Neural progenitor cell (in vitro differentiated cells): ENCODE data around the gene PRRX1.

Experiments
- EZH2 ChIP-seq: fragments of 200-600 bp; sonication (generic); IDR thresholded peaks from 2 replicates; pipeline ENCODE4 v1.6.1; 2017; ENCODE audit warnings: antibody characterized with exemption, mild to moderate bottlenecking, moderate library complexity
- EZH2phosphoT487 ChIP-seq: fragments of 200-600 bp; sonication (generic); IDR thresholded peaks from 2 replicates; pipeline ENCODE4 v1.6.1; 2017; ENCODE audit warnings: antibody characterized with exemption
- TF ChIP-seq, protein P1 (sequence below): fragments of 200-600 bp; sonication (generic); IDR thresholded peaks from 2 replicates; pipeline ENCODE4 v1.5.1; 2017; ENCODE audit warnings: antibody characterized with exemption, mild to moderate bottlenecking

DNA sequence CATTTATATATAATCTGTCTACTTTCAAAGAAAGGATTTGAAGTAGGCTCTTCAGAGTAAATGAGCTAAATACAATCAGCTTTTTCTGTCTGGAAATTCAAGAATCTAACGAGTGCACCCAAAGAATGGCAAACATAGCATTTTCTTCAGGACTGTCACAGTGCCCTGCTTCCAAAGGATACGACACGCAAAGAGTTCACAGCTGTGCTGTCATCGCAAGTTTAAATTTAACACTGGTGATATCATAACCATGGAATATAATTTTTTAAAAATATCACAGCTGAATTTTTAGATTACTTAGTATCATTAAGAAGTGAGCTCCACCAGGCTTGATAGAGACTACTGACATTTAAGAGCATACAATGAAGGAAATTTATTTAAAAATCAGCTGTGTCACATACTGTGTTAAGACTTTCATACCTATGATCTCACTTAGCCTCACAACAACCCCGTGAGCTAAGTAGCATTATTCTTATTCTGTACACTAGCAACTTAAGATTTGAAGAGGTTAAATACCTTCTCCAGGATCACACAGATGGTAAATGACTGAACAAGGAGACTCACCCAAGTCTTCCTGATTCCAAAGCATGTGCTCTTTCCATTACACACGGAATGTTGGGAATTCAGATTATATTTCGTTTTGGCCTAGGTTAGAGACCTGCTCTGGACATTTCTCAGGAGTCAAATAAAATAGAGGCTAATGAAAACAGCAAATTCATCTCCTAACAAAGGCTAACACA, 46.2 kb upstream of the PRRX1 start:
- TF ChIP-seq EZH2phosphoT487 (no peak), EZH2 (no peak)
- TF ChIP-seq, protein P1, sequence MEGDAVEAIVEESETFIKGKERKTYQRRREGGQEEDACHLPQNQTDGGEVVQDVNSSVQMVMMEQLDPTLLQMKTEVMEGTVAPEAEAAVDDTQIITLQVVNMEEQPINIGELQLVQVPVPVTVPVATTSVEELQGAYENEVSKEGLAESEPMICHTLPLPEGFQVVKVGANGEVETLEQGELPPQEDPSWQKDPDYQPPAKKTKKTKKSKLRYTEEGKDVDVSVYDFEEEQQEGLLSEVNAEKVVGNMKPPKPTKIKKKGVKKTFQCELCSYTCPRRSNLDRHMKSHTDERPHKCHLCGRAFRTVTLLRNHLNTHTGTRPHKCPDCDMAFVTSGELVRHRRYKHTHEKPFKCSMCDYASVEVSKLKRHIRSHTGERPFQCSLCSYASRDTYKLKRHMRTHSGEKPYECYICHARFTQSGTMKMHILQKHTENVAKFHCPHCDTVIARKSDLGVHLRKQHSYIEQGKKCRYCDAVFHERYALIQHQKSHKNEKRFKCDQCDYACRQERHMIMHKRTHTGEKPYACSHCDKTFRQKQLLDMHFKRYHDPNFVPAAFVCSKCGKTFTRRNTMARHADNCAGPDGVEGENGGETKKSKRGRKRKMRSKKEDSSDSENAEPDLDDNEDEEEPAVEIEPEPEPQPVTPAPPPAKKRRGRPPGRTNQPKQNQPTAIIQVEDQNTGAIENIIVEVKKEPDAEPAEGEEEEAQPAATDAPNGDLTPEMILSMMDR = no peak
